Loucy (cell line): ENCODE measurements around the gene CENPT.

Source experiments
- EZH2phosphoT487 ChIP-seq: fragments of 200-600 bp; IDR thresholded peaks from 2 replicates; pipeline ENCODE4 v1.6.1; 2018; ENCODE audit warnings: antibody characterized with exemption, mild to moderate bottlenecking, moderate library complexity, borderline replicate concordance
- TF ChIP-seq, protein P1 (sequence below): fragments of 200-600 bp; sonication (generic); conservative IDR thresholded peaks from 2 replicates; pipeline ENCODE4 v1.5.1; 2014; ENCODE audit warnings: mild to moderate bottlenecking, antibody characterized with exemption, low read length

DNA sequence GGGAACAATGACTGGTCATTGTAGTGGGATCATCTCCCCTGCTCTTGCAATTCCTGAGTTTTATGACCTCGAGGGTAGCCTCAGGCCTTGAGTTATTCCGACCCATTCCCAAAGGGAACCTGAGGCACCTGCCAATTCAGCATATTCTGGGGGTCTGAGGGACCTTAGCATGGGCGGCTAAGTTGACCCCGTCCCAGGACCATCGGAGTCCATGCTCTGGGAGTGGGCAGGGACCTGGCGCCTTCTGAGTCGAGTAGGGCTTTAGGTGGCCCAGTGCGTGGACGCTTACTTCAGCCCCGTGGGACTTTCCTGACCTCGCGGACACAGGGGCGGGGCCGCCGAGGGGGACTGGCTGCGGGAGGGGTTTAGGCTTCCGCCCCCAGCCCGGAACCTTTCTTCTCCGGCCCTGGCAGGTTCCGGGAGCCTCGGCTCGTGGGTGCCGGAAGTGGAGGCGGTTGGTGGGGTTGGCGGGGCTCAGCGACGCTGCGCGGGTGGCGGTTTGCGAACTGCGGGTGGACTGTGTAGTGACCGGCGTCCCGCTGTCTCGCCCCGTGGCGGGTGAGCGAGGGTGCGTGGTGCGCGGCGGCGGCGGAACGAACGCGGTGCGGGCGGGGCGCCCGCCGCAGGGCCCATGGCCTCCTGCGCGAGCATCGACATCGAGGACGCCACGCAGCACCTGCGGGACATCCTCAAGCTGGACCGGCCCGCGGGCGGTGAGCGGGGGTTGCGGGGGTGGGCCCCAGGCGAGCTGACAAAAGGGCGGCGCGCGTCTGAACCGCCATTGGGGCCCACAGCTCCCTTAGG is 25.3 kb upstream of the CENPT start, which contains the start of gene EDC4:
- TF ChIP-seq, protein P1, sequence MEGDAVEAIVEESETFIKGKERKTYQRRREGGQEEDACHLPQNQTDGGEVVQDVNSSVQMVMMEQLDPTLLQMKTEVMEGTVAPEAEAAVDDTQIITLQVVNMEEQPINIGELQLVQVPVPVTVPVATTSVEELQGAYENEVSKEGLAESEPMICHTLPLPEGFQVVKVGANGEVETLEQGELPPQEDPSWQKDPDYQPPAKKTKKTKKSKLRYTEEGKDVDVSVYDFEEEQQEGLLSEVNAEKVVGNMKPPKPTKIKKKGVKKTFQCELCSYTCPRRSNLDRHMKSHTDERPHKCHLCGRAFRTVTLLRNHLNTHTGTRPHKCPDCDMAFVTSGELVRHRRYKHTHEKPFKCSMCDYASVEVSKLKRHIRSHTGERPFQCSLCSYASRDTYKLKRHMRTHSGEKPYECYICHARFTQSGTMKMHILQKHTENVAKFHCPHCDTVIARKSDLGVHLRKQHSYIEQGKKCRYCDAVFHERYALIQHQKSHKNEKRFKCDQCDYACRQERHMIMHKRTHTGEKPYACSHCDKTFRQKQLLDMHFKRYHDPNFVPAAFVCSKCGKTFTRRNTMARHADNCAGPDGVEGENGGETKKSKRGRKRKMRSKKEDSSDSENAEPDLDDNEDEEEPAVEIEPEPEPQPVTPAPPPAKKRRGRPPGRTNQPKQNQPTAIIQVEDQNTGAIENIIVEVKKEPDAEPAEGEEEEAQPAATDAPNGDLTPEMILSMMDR = no peak
- no peak for TF ChIP-seq EZH2phosphoT487
